Astrocyte (in vitro differentiated cells and primary cell): ENCODE results near the gene TIMM22.

ENCODE experiments used
- EZH2 ChIP-seq: IDR thresholded peaks from 2 replicates; pipeline ENCODE4 v1.6.1; 2012; ENCODE audit warnings: mild to moderate bottlenecking, low read length, inconsistent platforms; ENCODE audit not compliant: insufficient read depth
- TF ChIP-seq, protein P1 (sequence below): IDR thresholded peaks from 2 replicates; pipeline ENCODE4 v1.5.1; 2011; ENCODE audit warnings: low read depth, mild to moderate bottlenecking, inconsistent platforms, low read length, moderate library complexity; ENCODE audit not compliant: insufficient read depth

DNA sequence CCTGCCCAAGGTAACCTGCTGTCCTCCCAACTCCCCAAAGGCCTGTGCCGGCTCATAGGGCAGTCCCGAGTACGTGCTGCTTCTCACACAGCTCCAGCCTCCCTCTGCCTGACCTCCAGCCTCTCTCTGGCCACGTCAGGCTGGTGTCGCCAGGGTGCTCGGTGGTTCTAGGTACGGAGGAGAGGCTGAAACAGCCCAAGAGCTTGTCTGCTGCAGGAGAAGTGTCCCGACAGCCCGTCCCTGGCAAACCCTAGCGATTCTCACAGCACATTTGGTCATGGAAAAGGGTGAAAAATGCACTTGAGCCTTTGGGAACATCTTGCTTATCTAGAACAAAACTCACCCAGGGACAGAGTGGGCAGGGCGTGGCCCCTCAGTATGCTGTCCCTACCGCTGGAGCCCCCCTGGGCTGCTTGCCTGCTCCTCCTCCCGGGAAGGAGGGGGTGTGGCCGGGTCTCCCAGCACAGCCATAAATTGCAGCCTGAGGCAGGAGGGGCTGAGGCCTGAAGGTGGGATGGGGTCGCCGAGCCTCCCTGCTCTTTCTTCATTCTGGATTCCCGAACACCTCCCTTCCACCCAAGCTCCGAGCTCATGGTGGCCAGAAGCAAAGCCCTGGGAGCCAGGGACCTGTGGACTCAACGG lies 40.4 kb downstream of the TIMM22 start:
- TF ChIP-seq, protein P1, sequence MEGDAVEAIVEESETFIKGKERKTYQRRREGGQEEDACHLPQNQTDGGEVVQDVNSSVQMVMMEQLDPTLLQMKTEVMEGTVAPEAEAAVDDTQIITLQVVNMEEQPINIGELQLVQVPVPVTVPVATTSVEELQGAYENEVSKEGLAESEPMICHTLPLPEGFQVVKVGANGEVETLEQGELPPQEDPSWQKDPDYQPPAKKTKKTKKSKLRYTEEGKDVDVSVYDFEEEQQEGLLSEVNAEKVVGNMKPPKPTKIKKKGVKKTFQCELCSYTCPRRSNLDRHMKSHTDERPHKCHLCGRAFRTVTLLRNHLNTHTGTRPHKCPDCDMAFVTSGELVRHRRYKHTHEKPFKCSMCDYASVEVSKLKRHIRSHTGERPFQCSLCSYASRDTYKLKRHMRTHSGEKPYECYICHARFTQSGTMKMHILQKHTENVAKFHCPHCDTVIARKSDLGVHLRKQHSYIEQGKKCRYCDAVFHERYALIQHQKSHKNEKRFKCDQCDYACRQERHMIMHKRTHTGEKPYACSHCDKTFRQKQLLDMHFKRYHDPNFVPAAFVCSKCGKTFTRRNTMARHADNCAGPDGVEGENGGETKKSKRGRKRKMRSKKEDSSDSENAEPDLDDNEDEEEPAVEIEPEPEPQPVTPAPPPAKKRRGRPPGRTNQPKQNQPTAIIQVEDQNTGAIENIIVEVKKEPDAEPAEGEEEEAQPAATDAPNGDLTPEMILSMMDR = no peak
- no peak for TF ChIP-seq EZH2
